Measurements from ENCODE around the gene ADAMTS6.

Gene ADAMTS6

DNA sequence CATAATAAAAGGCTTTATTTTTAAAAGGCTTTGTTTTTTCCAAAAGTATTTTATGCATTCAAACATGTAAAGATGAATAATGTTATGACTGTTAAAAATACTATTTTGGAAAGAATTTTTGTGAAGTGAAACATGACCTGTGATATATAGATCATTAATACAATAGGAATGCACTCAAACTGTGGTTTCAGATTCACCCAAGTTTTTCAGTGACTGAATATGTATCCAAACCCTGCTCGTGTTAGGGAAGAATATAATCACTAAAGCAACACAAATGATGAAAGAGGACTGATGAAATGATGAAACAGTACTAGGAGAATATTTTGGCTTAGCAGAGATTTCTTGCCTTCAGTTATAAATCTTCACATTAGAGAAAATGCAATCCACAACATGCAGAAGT lies 278.0 kb downstream of the ADAMTS6 start:
- peak; percentile 52 for DNase-seq (ENCODE audit: extremely low read depth, low read depth)

DNA sequence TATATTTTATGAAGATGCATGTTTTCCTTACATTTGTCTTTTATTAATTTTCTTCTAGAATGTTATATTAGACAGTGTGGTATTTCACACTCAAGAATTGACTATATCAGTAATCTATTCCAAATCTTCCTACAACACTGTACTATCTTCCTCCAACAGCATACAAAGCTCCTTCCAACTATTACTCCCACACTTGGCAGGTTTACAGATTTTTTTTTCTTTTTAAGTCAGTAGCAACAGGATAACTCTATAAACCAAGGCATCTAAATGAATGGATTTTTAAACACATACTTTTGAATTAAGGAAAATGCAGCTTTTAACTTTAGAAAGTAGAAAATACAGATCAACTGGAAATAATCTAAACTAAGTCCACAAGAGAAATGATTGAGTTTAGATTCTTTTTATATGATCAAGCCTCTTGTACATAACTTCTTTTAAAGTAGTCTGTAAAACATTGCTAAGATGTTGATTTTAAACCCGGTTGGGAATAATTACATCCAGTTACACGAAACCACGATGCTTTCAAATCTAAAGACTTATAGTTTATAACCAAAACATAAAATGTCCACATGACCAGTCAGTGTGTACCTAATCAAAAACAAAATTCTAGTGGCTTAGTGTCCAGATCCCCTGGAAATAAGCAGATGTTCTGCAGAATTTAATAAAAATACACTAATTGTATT lies 281.6 kb downstream of the ADAMTS6 start:
- TF ChIP-seq, protein P1, sequence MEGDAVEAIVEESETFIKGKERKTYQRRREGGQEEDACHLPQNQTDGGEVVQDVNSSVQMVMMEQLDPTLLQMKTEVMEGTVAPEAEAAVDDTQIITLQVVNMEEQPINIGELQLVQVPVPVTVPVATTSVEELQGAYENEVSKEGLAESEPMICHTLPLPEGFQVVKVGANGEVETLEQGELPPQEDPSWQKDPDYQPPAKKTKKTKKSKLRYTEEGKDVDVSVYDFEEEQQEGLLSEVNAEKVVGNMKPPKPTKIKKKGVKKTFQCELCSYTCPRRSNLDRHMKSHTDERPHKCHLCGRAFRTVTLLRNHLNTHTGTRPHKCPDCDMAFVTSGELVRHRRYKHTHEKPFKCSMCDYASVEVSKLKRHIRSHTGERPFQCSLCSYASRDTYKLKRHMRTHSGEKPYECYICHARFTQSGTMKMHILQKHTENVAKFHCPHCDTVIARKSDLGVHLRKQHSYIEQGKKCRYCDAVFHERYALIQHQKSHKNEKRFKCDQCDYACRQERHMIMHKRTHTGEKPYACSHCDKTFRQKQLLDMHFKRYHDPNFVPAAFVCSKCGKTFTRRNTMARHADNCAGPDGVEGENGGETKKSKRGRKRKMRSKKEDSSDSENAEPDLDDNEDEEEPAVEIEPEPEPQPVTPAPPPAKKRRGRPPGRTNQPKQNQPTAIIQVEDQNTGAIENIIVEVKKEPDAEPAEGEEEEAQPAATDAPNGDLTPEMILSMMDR (IDR thresholded peaks at IDR 0.05; ENCODE audit: low read depth, low read length), result no peak

More for the DNA sequence above, 278.0 kb downstream of the ADAMTS6 start:
- TF ChIP-seq, protein P1 (IDR thresholded peaks at IDR 0.05; ENCODE audit: low read depth, low read length), result no peak

DNA sequence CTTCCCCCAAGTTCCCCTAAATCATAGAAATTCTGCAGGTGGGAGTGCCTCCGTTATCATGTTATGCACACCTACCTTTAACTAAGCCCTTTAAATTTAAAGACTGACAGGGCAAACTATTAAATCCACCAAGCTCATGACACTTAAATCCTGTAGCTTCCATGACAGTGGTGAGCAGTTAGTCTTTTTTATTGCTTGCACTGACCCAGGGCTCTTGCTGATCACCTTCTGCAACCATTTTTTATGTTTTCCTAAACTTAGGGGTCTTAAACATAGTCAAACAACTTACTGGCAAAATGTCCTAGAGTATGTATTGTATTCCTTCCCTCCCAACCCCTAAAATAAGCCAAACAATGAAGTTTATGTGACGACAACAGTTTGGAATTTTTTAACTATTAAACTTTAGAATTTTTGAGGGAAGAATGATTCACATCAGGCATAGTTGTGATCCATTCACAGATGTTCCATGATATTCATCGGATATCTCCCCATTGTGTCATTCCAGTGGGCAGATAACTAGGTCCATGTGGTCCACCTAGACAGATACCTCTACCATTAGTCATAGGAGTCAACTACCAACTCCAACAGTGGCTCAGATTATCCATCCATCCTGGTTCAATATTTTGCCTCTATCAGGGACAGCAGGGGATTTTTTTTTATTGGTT lies 283.1 kb downstream of the ADAMTS6 start:
- DNase-seq (ENCODE audit: extremely low read depth, low read depth), result peak; percentile 86
- TF ChIP-seq, protein P1 (IDR thresholded peaks at IDR 0.05; ENCODE audit: low read depth, low read length), result no peak

More for the DNA sequence above, 281.6 kb downstream of the ADAMTS6 start:
- DNase-seq (ENCODE audit: extremely low read depth, low read depth), result peak; percentile 22

DNA sequence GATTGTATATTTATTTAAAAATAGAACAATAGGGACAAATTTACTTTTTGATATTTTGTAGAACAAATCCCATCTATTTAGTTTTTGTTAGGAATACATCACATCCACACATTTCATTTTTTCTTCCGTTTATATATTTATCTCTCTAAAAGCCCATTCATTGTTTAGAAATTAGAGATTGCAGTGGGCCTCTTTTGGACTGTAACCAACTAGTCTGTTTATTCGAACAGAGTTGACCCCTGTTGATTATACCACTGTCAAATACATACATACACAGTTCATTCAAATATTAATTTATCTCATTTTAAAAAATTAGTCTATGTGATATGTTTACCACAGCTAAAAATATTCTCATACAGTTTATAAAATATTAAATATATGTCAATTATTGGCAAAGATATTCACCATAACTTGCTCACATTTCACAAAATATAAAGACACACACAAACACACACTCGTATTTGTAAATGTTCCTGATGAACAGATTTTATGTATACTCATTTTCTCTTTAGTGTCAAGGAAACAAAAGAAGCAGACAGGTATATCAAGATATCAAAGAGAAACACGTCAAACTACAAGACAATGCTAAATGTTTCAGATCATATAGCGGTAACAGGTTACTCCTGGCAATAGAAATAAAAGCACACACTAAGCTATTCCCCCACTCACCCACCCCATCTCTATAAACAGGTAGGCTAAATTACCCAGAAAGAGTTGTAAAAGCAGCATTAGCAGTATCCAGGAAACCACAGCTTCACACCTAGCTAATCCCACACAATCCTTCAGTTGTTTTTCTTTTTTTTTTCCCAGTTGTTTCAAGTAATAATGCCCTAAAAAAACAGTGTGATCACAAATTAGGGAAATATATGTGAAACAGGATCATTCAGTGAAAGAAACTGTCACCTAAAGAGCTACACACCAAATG lies 283.9 kb downstream of the ADAMTS6 start:
- DNase-seq (ENCODE audit: extremely low read depth, low read depth), result no peak

DNA sequence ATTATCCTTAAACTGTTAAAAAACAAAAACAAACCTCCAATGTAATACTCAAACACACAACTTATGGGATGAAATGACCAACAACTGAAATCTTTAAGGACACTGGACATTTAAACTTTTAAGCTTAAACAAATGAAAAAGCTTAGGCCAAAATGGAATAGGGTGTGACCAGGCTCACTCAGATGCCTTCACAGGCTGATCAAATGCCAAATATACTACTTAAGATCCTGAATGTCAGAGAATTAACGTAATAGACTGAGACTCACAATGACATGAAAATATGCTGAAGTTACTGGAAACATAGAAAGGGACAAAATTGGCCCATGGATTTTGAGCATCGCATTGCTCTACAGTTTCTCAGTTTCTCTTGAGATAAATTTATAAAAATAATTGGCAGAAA lies 286.8 kb downstream of the ADAMTS6 start:
- DNase-seq (ENCODE audit: extremely low read depth, low read depth), result no peak
- TF ChIP-seq, protein P1 (IDR thresholded peaks at IDR 0.05; ENCODE audit: low read depth, low read length), result no peak

More for the DNA sequence above, 283.9 kb downstream of the ADAMTS6 start:
- TF ChIP-seq, protein P1 (IDR thresholded peaks at IDR 0.05; ENCODE audit: low read depth, low read length), result no peak

DNA sequence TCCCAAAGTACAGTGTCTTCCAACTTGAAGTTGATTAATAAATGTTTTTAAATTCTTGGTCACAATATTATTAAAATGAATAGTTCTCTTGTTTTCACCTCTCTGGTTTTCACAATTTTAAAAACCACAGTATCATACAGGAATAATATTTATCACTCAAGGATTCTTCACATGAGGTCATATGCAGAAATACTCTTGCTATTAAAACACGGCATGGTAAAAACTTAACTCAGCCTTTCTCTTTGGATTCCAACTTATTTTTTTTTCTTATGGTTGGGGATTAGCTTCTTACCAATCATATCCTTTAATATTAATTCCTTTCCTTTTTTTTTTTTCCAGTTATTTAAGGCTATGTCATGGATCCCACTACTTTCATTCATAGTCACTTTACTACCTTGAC lies 289.4 kb downstream of the ADAMTS6 start:
- TF ChIP-seq, protein P1 (IDR thresholded peaks at IDR 0.05; ENCODE audit: low read depth, low read length), result no peak
- no peak for DNase-seq (ENCODE audit: extremely low read depth, low read depth)

All from AG09319 (cell line).